Hematopoietic multipotent progenitor cell treated with erythropoietin and hydrocortisone succinate and interleukin-3 and kit ligand, for 6 days (in vitro differentiated cells): ENCODE results near the gene SPNS1.
"Not testable (repeated sequence)": the region's sequence is repeated elsewhere in the genome, so short reads cannot be mapped to it uniquely, and the experiment has no call there.

Experiments
- DNase-seq: peaks from one replicate; pipeline ENCODE4 v3.0.0-alpha.2; 2015

Gene SPNS1

GRCh38 chr16:28974437-28975157 lies at the start of gene SPNS1:
SPNS1 (plus strand) TSS chr16:28974778; CDS start chr16:28975152, 374 bp downstream.
- peak; percentile 98 for DNase-seq

- DNase-seq, result peak; percentile 93
Measured at GRCh38 chr16:28925386-28926228, 49.0 kb upstream of the SPNS1 start.

GRCh38 chr16:28926284-28926683 lies 48.3 kb upstream of the SPNS1 start:
- DNase-seq, result not testable (repeated sequence)

- DNase-seq, result no peak
Measured at GRCh38 chr16:28927815-28928214, 46.8 kb upstream of the SPNS1 start.

GRCh38 chr16:28930203-28930602 lies 44.4 kb upstream of the SPNS1 start:
- no peak for DNase-seq

GRCh38 chr16:28930652-28931051 lies 43.9 kb upstream of the SPNS1 start:
- DNase-seq, result no peak

- DNase-seq, result no peak
Measured at GRCh38 chr16:28931801-28932225, 42.8 kb upstream of the SPNS1 start, which contains the start of gene CD19. CD19 (plus strand) TSS chr16:28931971; CDS start chr16:28932001, 30 bp downstream.

- no peak for DNase-seq
Measured at GRCh38 chr16:28932339-28933141, 42.0 kb upstream of the SPNS1 start.

GRCh38 chr16:28933171-28933570 lies 41.4 kb upstream of the SPNS1 start:
- no peak for DNase-seq

- DNase-seq, result peak; percentile 23
Measured at GRCh38 chr16:28935346-28935745, 39.2 kb upstream of the SPNS1 start.

- peak; percentile 97 for DNase-seq
Measured at GRCh38 chr16:28935924-28936783, 38.4 kb upstream of the SPNS1 start.

- DNase-seq, result no peak
Measured at GRCh38 chr16:28936784-28937155, 37.8 kb upstream of the SPNS1 start.

- DNase-seq, result peak; percentile 22
Measured at GRCh38 chr16:28937222-28937876, 37.2 kb upstream of the SPNS1 start.

GRCh38 chr16:28938721-28939120 lies 35.9 kb upstream of the SPNS1 start:
- DNase-seq, result no peak

- DNase-seq, result not testable (repeated sequence)
Measured at GRCh38 chr16:28939825-28940224, 34.8 kb upstream of the SPNS1 start.

- DNase-seq, result no peak
Measured at GRCh38 chr16:28943281-28943680, 31.3 kb upstream of the SPNS1 start.

- no peak for DNase-seq
Measured at GRCh38 chr16:28946681-28947080, 27.9 kb upstream of the SPNS1 start.

- peak; percentile 100 for DNase-seq
Measured at GRCh38 chr16:28950648-28951409, 23.7 kb upstream of the SPNS1 start, which contains the start of gene NFATC2IP. NFATC2IP (plus strand) TSS chr16:28950937; CDS start chr16:28951012, 75 bp downstream.

GRCh38 chr16:28951410-28951943 lies 23.1 kb upstream of the SPNS1 start:
- DNase-seq, result peak; percentile 72

- DNase-seq, result no peak
Measured at GRCh38 chr16:28958216-28958615, 16.4 kb upstream of the SPNS1 start.
